Effector memory CD8-positive, alpha-beta T cell (primary cell): ENCODE data around the gene COA8.

Source experiments
- ATAC-seq: fragments of 150-1000 bp; cut with Tn5 transposase; replicated peaks from 2 replicates; pipeline ENCODE4 v1.10.0; 2021; ENCODE audit warnings: mild to moderate bottlenecking, moderate library complexity
- DNase-seq, 3 experiments: peaks; one replicate each; pipeline ENCODE4 v3.0.0; 2021
- H3K27ac Mint-ChIP-seq, 2 donors: one replicate each; pipeline ENCODE4 v1.8.0; 2022; ENCODE audit warnings: mild to moderate bottlenecking in 2 of 2, mixed read lengths in 2 of 2, moderate library complexity in 2 of 2
- H3K27me3 Mint-ChIP-seq, 2 donors: one replicate each; pipeline ENCODE4 v1.8.0; 2022; ENCODE audit warnings: mixed read lengths in 2 of 2
- H3K36me3 Mint-ChIP-seq: one replicate; pipeline ENCODE4 v1.8.0; 2022; ENCODE audit warnings: mild to moderate bottlenecking, moderate library complexity, mixed read lengths; ENCODE audit not compliant: insufficient read depth
- H3K4me1 Mint-ChIP-seq, 2 donors: one replicate each; pipeline ENCODE4 v1.8.0; 2022; ENCODE audit warnings: low read depth in 2 of 2, mixed read lengths in 2 of 2
- H3K4me3 Mint-ChIP-seq, 2 donors: one replicate each; pipeline ENCODE4 v1.8.0; 2022; ENCODE audit warnings: mild to moderate bottlenecking in 2 of 2, mixed read lengths in 2 of 2, moderate library complexity in 2 of 2
- H3K9me3 Mint-ChIP-seq, 2 donors: one replicate each; pipeline ENCODE4 v1.8.0; 2022; ENCODE audit warnings: mixed read lengths in 2 of 2

COA8 gene

GRCh38 chr14:103555559-103556337 is 7.0 kb upstream of the COA8 start:
- Mint-ChIP-seq H3K4me1 (peaks cover 32 to 50% of the 10 kb centered on the region in 2 donors), H3K9me3 (no peaks in the 10 kb centered on the region), H3K4me3 (no peak overlapping the region), H3K27ac (peak overlapping the region in 1 of 2 donors; percentile 38), H3K27me3 (no peaks in the 10 kb centered on the region), H3K36me3 (peaks cover 50% of the 10 kb centered on the region)
- ATAC-seq (no peak), DNase-seq (no peak)

GRCh38 chr14:103556946-103557758 is 5.6 kb upstream of the COA8 start:
- Mint-ChIP-seq H3K27ac (no peak overlapping the region), H3K36me3 (peaks cover 60% of the 10 kb centered on the region), H3K4me1 (peaks cover 42 to 56% of the 10 kb centered on the region in 2 donors), H3K27me3 (no peaks in the 10 kb centered on the region), H3K4me3 (peak overlapping the region in 1 of 2 donors; percentile 41), H3K9me3 (no peaks in the 10 kb centered on the region)
- ATAC-seq (no peak), DNase-seq (no peak)

- Mint-ChIP-seq H3K4me3 (no peak overlapping the region), H3K27me3 (no peaks in the 10 kb centered on the region), H3K4me1 (peaks cover 44 to 51% of the 10 kb centered on the region in 2 donors), H3K27ac (no peak overlapping the region), H3K9me3 (no peaks in the 10 kb centered on the region), H3K36me3 (peaks cover 63% of the 10 kb centered on the region)
- no peak for DNase-seq
- ATAC-seq = no peak
Measured at GRCh38 chr14:103558071-103558882, 4.5 kb upstream of the COA8 start.

- H3K9me3 Mint-ChIP-seq = no peaks in the 10 kb centered on the region
- no peaks in the 10 kb centered on the region for H3K27me3 Mint-ChIP-seq
- peaks cover 62% of the 10 kb centered on the region for H3K36me3 Mint-ChIP-seq
- peak overlapping the region; percentile 4 to 95 for H3K4me3 Mint-ChIP-seq
- peak overlapping the region; percentile 41 to 58 for H3K27ac Mint-ChIP-seq
- no peak for ATAC-seq
- DNase-seq = no peak
- H3K4me1 Mint-ChIP-seq = peaks cover 46 to 53% of the 10 kb centered on the region in 2 donors
Measured at GRCh38 chr14:103559766-103560165, 3.0 kb upstream of the COA8 start.

GRCh38 chr14:103560691-103561090 is 2.1 kb upstream of the COA8 start:
- peak overlapping the region; percentile 95 to 98 for H3K4me3 Mint-ChIP-seq
- H3K27ac Mint-ChIP-seq = peak overlapping the region; percentile 94
- peaks cover 60% of the 10 kb centered on the region for H3K36me3 Mint-ChIP-seq
- H3K9me3 Mint-ChIP-seq = no peaks in the 10 kb centered on the region
- peaks cover 40 to 44% of the 10 kb centered on the region in 2 donors for H3K4me1 Mint-ChIP-seq
- ATAC-seq (no peak), DNase-seq (no peak)
- H3K27me3 Mint-ChIP-seq = no peaks in the 10 kb centered on the region

GRCh38 chr14:103561381-103562178 is 1.2 kb upstream of the COA8 start:
- peak in 2 of 3 experiments; percentile 24 to 33 for DNase-seq
- ATAC-seq = peak; percentile 34

GRCh38 chr14:103562179-103562428 is 656 bp upstream of the COA8 start:
- ATAC-seq (no peak), DNase-seq (no peak)
- H3K4me1 Mint-ChIP-seq = peaks cover 38 to 42% of the 10 kb centered on the region in 2 donors
- H3K4me3 Mint-ChIP-seq = peak overlapping the region; percentile 95 to 98
- peaks cover 51% of the 10 kb centered on the region for H3K36me3 Mint-ChIP-seq
- H3K27me3 Mint-ChIP-seq = no peaks in the 10 kb centered on the region
- H3K9me3 Mint-ChIP-seq = no peaks in the 10 kb centered on the region
- peak overlapping the region; percentile 94 for H3K27ac Mint-ChIP-seq

More at GRCh38 chr14:103561381-103562178, 1.2 kb upstream of the COA8 start:
- Mint-ChIP-seq H3K4me1 (peaks cover 38 to 44% of the 10 kb centered on the region in 2 donors), H3K27me3 (no peaks in the 10 kb centered on the region), H3K27ac (peak overlapping the region; percentile 94), H3K4me3 (peak overlapping the region; percentile 95 to 98), H3K36me3 (peaks cover 55% of the 10 kb centered on the region), H3K9me3 (no peaks in the 10 kb centered on the region)

GRCh38 chr14:103563226-103563620 is 463 bp downstream of the COA8 start:
- ATAC-seq (peak; percentile 12), DNase-seq (no peak)
- H3K36me3 Mint-ChIP-seq = peaks cover 43% of the 10 kb centered on the region
- H3K9me3 Mint-ChIP-seq = no peaks in the 10 kb centered on the region
- H3K27ac Mint-ChIP-seq = peak overlapping the region; percentile 94
- H3K4me1 Mint-ChIP-seq = peaks cover 37 to 39% of the 10 kb centered on the region in 2 donors
- no peaks in the 10 kb centered on the region for H3K27me3 Mint-ChIP-seq
- H3K4me3 Mint-ChIP-seq = peak overlapping the region; percentile 95 to 98

- H3K4me3 Mint-ChIP-seq = peak overlapping the region; percentile 95 to 98
- peaks cover 36 to 37% of the 10 kb centered on the region in 2 donors for H3K4me1 Mint-ChIP-seq
- DNase-seq (no peak), ATAC-seq (no peak)
- no peaks in the 10 kb centered on the region for H3K9me3 Mint-ChIP-seq
- H3K27me3 Mint-ChIP-seq = no peaks in the 10 kb centered on the region
- peaks cover 35% of the 10 kb centered on the region for H3K36me3 Mint-ChIP-seq
- peak overlapping the region in 1 of 2 donors; percentile 94 for H3K27ac Mint-ChIP-seq
Measured at GRCh38 chr14:103563844-103564505, 1.2 kb downstream of the COA8 start.

- H3K27ac Mint-ChIP-seq = no peak overlapping the region
- peaks cover 27% of the 10 kb centered on the region for H3K36me3 Mint-ChIP-seq
- H3K4me1 Mint-ChIP-seq = peaks cover 5 to 8% of the 10 kb centered on the region in 2 donors
- no peak for DNase-seq
- no peak for ATAC-seq
- H3K9me3 Mint-ChIP-seq = no peaks in the 10 kb centered on the region
- H3K4me3 Mint-ChIP-seq = no peak overlapping the region
- H3K27me3 Mint-ChIP-seq = no peaks in the 10 kb centered on the region
Measured at GRCh38 chr14:103568952-103569351, 6.2 kb downstream of the COA8 start.

- DNase-seq (no peak), ATAC-seq (no peak)
- Mint-ChIP-seq H3K4me1 (peaks cover 5 to 8% of the 10 kb centered on the region in 2 donors), H3K36me3 (peaks cover 31% of the 10 kb centered on the region), H3K27me3 (no peaks in the 10 kb centered on the region), H3K4me3 (no peak overlapping the region), H3K27ac (no peak overlapping the region), H3K9me3 (no peaks in the 10 kb centered on the region)
Measured at GRCh38 chr14:103569408-103569807, 6.6 kb downstream of the COA8 start.

GRCh38 chr14:103574104-103574503 is 11.3 kb downstream of the COA8 start:
- DNase-seq (no peak), ATAC-seq (no peak)
- H3K9me3 Mint-ChIP-seq = no peaks in the 10 kb centered on the region
- H3K4me1 Mint-ChIP-seq = peaks cover 0 to 2% of the 10 kb centered on the region in 2 donors
- no peaks in the 10 kb centered on the region for H3K27me3 Mint-ChIP-seq
- H3K36me3 Mint-ChIP-seq = peaks cover 70% of the 10 kb centered on the region
- H3K4me3 Mint-ChIP-seq = no peak overlapping the region
- no peak overlapping the region for H3K27ac Mint-ChIP-seq
